HCT116 (cell line): ENCODE data around the gene GPX2. TPM values are rescaled to one million over a fixed set of nuclear protein-coding genes. Genes with fewer than 3 reads are reported as not detected.

ENCODE experiments used
- ATAC-seq: fragments of 200-7000 bp; cut with Tn5 transposase; 2 replicates; pipeline ENCODE4 v1.9.1; 2020; ENCODE audit warnings: mild to moderate bottlenecking, moderate library complexity
- BruUV-seq: library from RNA; stranded (reverse); fragments of 400-500 nt; replicated peaks from 2 replicates; lab custom pipeline; 2021; lab: Mats Ljungman, UMichigan
- CTCF ChIA-PET: fragments of 300-600 bp; sonication (Branson Sonifier 250); formaldehyde crosslinking; loops from one replicate; lab custom pipeline; 2021; ENCODE audit warnings: antibody characterized with exemption; lab: Charles Lee
- POLR2A ChIA-PET: fragments of 300-600, 350-600 bp; sonication (Branson Sonifier 250); formaldehyde crosslinking; loops from one replicate; lab custom pipeline; 2021; ENCODE audit warnings: antibody characterized with exemption; lab: Charles Lee
- RAD21 ChIA-PET, 2 experiments: fragments of 300-600 bp; sonication (Branson Sonifier 250); formaldehyde crosslinking; loops; one replicate each; lab custom pipeline; 2023; ENCODE audit warnings: low total read pairs in 2 of 2; ENCODE audit not compliant: uncharacterized antibody in 2 of 2, unreplicated experiment in 2 of 2, low non-redundant PET in 1 of 2; lab: Charles Lee
- DNase-seq: peaks from one replicate; pipeline ENCODE4 v3.0.0-alpha.2; 2010; ENCODE audit warnings: low read depth, low spot score
- H2AFZ ChIP-seq: fragments of 200-600 bp; shearing (Covaris generic), sonication (generic); 2 replicates; pipeline ENCODE4 v1.6.1; 2017; ENCODE audit warnings: low read depth, mixed run types, mixed read lengths, antibody characterized with exemption, low read length; ENCODE audit not compliant: poor library complexity, severe bottlenecking
- H3K27ac ChIP-seq: 2 replicates; pipeline ENCODE4 v1.5.1; 2012; ENCODE audit warnings: low read depth, low read length
- H3K27me3 ChIP-seq: fragments of 200-600 bp; sonication (generic); 2 replicates; pipeline ENCODE4 v1.6.1; 2016; ENCODE audit warnings: mixed run types, low read length, mixed read lengths; ENCODE audit not compliant: insufficient read depth
- H3K36me3 ChIP-seq, 2 experiments: fragments of 200-500 bp in 1 of 2; fragments of 200-600 bp in 1 of 2; sonication (Bioruptor generic) in 1 of 2; sonication (generic) in 1 of 2; 2 replicates each; pipeline versions ENCODE4 v1.5.1 to v1.6.1; 2014 to 2016; ENCODE audit warnings: low read length in 2 of 2, inconsistent platforms in 1 of 2, mixed read lengths in 1 of 2, mixed run types in 1 of 2; ENCODE audit not compliant: insufficient read depth in 2 of 2, control insufficient read depth in 1 of 2
- H3K4me1 ChIP-seq, 2 experiments: fragments of 200-600 bp in 1 of 2; sonication (generic) in 1 of 2; 2 replicates each; pipeline versions ENCODE4 v1.5.1 to v1.6.1; 2012 to 2017; ENCODE audit warnings: low read length in 2 of 2, inconsistent platforms in 1 of 2, mild to moderate bottlenecking in 1 of 2, mixed read lengths in 1 of 2, mixed run types in 1 of 2, moderate library complexity in 1 of 2; ENCODE audit not compliant: insufficient read depth in 2 of 2, control insufficient read depth in 1 of 2
- H3K4me2 ChIP-seq: fragments of 200-600 bp; sonication (generic); 2 replicates; pipeline ENCODE4 v1.6.1; 2017; ENCODE audit warnings: mixed run types, low read length, mixed read lengths
- H3K4me3 ChIP-seq, 2 experiments: fragments of 200-600 bp in 1 of 2; sonication (generic) in 1 of 2; replicated peaks in 1 of 2; 2 replicates each; pipeline ENCODE4 v1.5.1; 2011 to 2016; ENCODE audit warnings: low read length in 2 of 2, control low read depth in 1 of 2, low read depth in 1 of 2, mild to moderate bottlenecking in 1 of 2, mixed read lengths in 1 of 2, mixed run types in 1 of 2
- H3K79me2 ChIP-seq: fragments of 200-600 bp; sonication (generic); 2 replicates; pipeline ENCODE4 v1.6.1; 2017; ENCODE audit warnings: mild to moderate bottlenecking, mixed run types, low read length, moderate library complexity, mixed read lengths; ENCODE audit not compliant: insufficient read depth
- H3K9ac ChIP-seq: fragments of 200-600 bp; sonication (generic); 2 replicates; pipeline ENCODE4 v1.6.1; 2016; ENCODE audit warnings: low read length, mixed read lengths
- H3K9me2 ChIP-seq: fragments of 200-600 bp; sonication (generic), shearing (Covaris generic); 2 replicates; pipeline ENCODE4 v1.6.1; 2017; ENCODE audit warnings: mixed run types, mild to moderate bottlenecking, moderate library complexity; ENCODE audit not compliant: insufficient read depth
- H3K9me3 ChIP-seq, 2 experiments: fragments of 200-500 bp in 1 of 2; fragments of 200-600 bp in 1 of 2; sonication (Bioruptor generic) in 1 of 2; sonication (generic) in 1 of 2; 2 replicates each; pipeline ENCODE4 v1.6.1; 2014 to 2017; ENCODE audit warnings: low read length in 2 of 2, mixed read lengths in 2 of 2, inconsistent platforms in 1 of 2, low read depth in 1 of 2, mild to moderate bottlenecking in 1 of 2, mixed run types in 1 of 2, moderate library complexity in 1 of 2; ENCODE audit not compliant: control insufficient read depth in 1 of 2, insufficient read depth in 1 of 2
- H4K20me1 ChIP-seq: fragments of 200-600 bp; sonication (generic), shearing (Covaris generic); 2 replicates; pipeline ENCODE4 v1.6.1; 2017; ENCODE audit warnings: mixed run types, mild to moderate bottlenecking, moderate library complexity; ENCODE audit not compliant: insufficient read depth
- CBX3 ChIP-seq: IDR thresholded peaks from 2 replicates; pipeline ENCODE4 v1.6.1; 2012; ENCODE audit warnings: low read depth
- CEBPB ChIP-seq: IDR thresholded peaks from 2 replicates; pipeline ENCODE4 v1.6.1; 2012; ENCODE audit warnings: low read depth
- EGR1 ChIP-seq: IDR thresholded peaks from 2 replicates; pipeline ENCODE4 v1.6.1; 2012; ENCODE audit warnings: low read depth
- ELF1 ChIP-seq: IDR thresholded peaks from 2 replicates; pipeline ENCODE4 v1.6.1; 2012; ENCODE audit warnings: low read depth, borderline replicate concordance
- EZH2 ChIP-seq: fragments of 200-600 bp; sonication (generic); IDR thresholded peaks from 2 replicates; pipeline ENCODE4 v1.6.1; 2017; ENCODE audit warnings: antibody characterized with exemption, mixed run types
- EZH2phosphoT487 ChIP-seq: fragments of 200-600 bp; IDR thresholded peaks from 2 replicates; pipeline ENCODE4 v1.6.1; 2018; ENCODE audit warnings: antibody characterized with exemption, borderline replicate concordance
- FOSL1 ChIP-seq: IDR thresholded peaks from 2 replicates; pipeline ENCODE4 v1.6.1; 2012; ENCODE audit warnings: low read depth
- JUND ChIP-seq: IDR thresholded peaks from 2 replicates; pipeline ENCODE4 v1.6.1; 2012
- POLR2A ChIP-seq: IDR thresholded peaks from 2 replicates; pipeline ENCODE4 v1.7.0; 2011; ENCODE audit warnings: borderline replicate concordance; ENCODE audit not compliant: insufficient read depth, insufficient read length; ENCODE audit errors: extremely low read depth
- POLR2AphosphoS5 ChIP-seq: IDR thresholded peaks from 2 replicates; pipeline ENCODE4 v1.6.1; 2011; ENCODE audit warnings: mild to moderate bottlenecking, low read depth, low read length, moderate library complexity
- RAD21 ChIP-seq: IDR thresholded peaks from 2 replicates; pipeline ENCODE4 v1.6.1; 2012; ENCODE audit warnings: low read depth, mild to moderate bottlenecking
- SIN3A ChIP-seq: IDR thresholded peaks from 2 replicates; pipeline ENCODE4 v1.6.1; 2012; ENCODE audit warnings: low read depth
- SP1 ChIP-seq: IDR thresholded peaks from 2 replicates; pipeline ENCODE4 v1.6.1; 2012; ENCODE audit warnings: low read depth
- SRF ChIP-seq: IDR thresholded peaks from 2 replicates; pipeline ENCODE4 v1.6.1; 2012; ENCODE audit warnings: low read depth
- TCF7L2 ChIP-seq: IDR thresholded peaks from 2 replicates; pipeline ENCODE4 v1.7.0; 2011; ENCODE audit warnings: borderline replicate concordance, inconsistent platforms; ENCODE audit not compliant: insufficient read depth, insufficient read length; ENCODE audit errors: extremely low read depth
- YY1 ChIP-seq: IDR thresholded peaks from 2 replicates; pipeline ENCODE4 v1.6.1; 2011; ENCODE audit warnings: low read length, low read depth, moderate library complexity, mild to moderate bottlenecking; ENCODE audit not compliant: insufficient replicate concordance; ENCODE audit errors: extremely low read depth
- ZFX ChIP-seq: fragments of 450-650 bp; IDR thresholded peaks from 2 replicates; pipeline ENCODE4 v1.6.1; 2017
- ZNF274 ChIP-seq: fragments of 200-500 bp; sonication (Bioruptor generic); IDR thresholded peaks from 2 replicates; pipeline ENCODE4 v1.6.1; 2014; ENCODE audit warnings: mild to moderate bottlenecking, low read depth, low read length, inconsistent platforms
- intact Hi-C: fragments of 100-400 bp; cut with micrococcal nuclease; formaldehyde crosslinking; loops from 2 replicates; pipeline ENCODE4 v1.10.0; 2022
- total RNA-seq: library from RNA; stranded (reverse); gene quantifications from one replicate; pipeline ENCODE4 v1.2.1, GENCODE V29; 2021; ENCODE audit not compliant: unreplicated experiment
- TF ChIP-seq, protein P1 (sequence below): IDR thresholded peaks from 2 replicates; pipeline ENCODE4 v1.6.1; 2012
- TF ChIP-seq, protein P2 (sequence below): IDR thresholded peaks from 2 replicates; pipeline ENCODE4 v1.6.1; 2012; ENCODE audit warnings: low read depth
- TF ChIP-seq, protein P3 (sequence below): IDR thresholded peaks from 2 replicates; pipeline ENCODE4 v1.6.1; 2011; ENCODE audit warnings: mild to moderate bottlenecking, low read length, moderate library complexity; ENCODE audit not compliant: insufficient replicate concordance; ENCODE audit errors: extremely low read depth
- TF ChIP-seq, protein P4 (sequence below): IDR thresholded peaks from 2 replicates; pipeline ENCODE4 v1.6.1; 2012

Gene GPX2
- total RNA-seq, 1 experiment from 2014 or later = 0.61 TPM

DNA sequence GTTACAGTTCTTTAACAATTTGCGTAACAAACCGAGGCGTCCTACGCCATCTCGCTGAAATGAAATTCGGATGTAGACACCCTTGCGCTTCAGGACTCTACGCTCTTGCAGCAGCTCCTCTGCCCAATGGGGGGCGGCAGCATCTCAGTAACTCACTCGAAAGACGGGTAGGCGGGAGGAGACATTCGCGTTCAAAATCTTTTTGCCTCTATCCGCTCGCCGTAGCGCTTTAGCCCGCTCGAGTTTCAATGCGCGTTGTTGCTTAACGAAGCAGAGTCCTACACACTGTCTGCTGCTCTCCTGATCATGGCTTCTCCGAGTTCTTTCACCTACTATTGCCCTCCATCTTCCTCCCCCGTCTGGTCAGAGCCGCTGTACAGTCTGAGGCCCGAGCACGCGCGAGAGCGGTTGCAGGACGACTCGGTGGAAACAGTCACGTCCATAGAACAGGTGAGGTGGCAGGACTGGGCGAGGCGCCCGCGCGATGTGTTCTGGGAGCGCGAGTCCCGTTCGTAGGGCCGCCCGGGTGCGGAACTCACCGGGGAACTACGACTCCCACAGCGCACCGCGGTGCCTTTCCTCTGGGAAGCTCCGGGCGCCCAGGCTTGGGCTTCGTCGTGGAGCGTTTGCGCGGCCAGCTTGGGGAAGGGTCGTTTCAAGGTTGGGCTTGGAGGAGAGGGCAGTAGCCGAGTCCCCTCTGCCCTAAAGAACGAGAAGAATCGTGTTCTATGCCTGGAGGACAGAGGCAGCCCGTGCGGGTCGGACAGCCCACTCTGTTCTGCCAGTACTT lies 44.3 kb upstream of the GPX2 start, which contains the start of gene FNTB:
TSS of gene FNTB (plus strand) at position 248 of the 790 bp plus-strand sequence. CDS start at position 307, 59 bp downstream.
- Histone ChIP-seq H4K20me1 (no peaks in the 10 kb centered on the region), H3K9me2 (no peaks in the 10 kb centered on the region), H3K79me2 (peaks cover 38% of the 10 kb centered on the region), H3K36me3 (no peaks in the 10 kb centered on the region), H3K9ac (peak within 1 kb of the TSS; percentile 82), H3K4me3 (peak within 1 kb of the TSS; percentile 75 to 91), H3K9me3 (no peaks in the 10 kb centered on the region), H3K4me1 (peaks cover 8 to 18% of the 10 kb centered on the region in 2 experiments), H3K4me2 (peak within 1 kb of the TSS; percentile 81), H2AFZ (peak within 1 kb of the TSS; percentile 28), H3K27me3 (no peaks in the 10 kb centered on the region), H3K27ac (peak within 1 kb of the TSS; percentile 87)
- ChIA-PET POLR2A (interaction anchor here (0.6 to 1.5 kb wide), 4 partner anchors 9 to 20 kb away, joined by 3 read pairs; no protein-coding TSS in a partner anchor), CTCF (interaction anchor here (0.9 to 2.2 kb wide), 9 partner anchors 8 to 186 kb away, joined by 3 to 24 read pairs (median 6); partner anchors contain the start of gene MAX), RAD21 (interaction anchor here in 1 of 2 experiments (0.7 to 1.5 kb wide), 3 partner anchors 33 to 116 kb away, joined by 3 to 4 read pairs (median 4); partner anchors contain the start of gene MAX)
- intact Hi-C loops = no loop called here
- TSS peak; percentile 93 for BruUV-seq
- DNase-seq = peak; percentile 92
- peak; percentile 97 for ATAC-seq
- TF ChIP-seq EZH2 (no peak), JUND (no peak), TCF7L2 (peak; percentile 23), ZNF274 (no peak), SIN3A (peak; percentile 91), SP1 (peak; percentile 65), RAD21 (peak; percentile 90), POLR2AphosphoS5 (peak; percentile 78), EZH2phosphoT487 (no peak), CEBPB (peak; percentile 59; the same call in 1 of the 2 replicates), FOSL1 (no peak), ZFX (no peak), POLR2A (peak; percentile 92), YY1 (peak; percentile 42), CBX3 (peak; percentile 95), ELF1 (peak; percentile 58), SRF (no peak), EGR1 (peak; percentile 27; the same call in 1 of the 2 replicates)
- TF ChIP-seq, protein P1, sequence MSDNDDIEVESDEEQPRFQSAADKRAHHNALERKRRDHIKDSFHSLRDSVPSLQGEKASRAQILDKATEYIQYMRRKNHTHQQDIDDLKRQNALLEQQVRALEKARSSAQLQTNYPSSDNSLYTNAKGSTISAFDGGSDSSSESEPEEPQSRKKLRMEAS = peak; percentile 91
- TF ChIP-seq, protein P2, sequence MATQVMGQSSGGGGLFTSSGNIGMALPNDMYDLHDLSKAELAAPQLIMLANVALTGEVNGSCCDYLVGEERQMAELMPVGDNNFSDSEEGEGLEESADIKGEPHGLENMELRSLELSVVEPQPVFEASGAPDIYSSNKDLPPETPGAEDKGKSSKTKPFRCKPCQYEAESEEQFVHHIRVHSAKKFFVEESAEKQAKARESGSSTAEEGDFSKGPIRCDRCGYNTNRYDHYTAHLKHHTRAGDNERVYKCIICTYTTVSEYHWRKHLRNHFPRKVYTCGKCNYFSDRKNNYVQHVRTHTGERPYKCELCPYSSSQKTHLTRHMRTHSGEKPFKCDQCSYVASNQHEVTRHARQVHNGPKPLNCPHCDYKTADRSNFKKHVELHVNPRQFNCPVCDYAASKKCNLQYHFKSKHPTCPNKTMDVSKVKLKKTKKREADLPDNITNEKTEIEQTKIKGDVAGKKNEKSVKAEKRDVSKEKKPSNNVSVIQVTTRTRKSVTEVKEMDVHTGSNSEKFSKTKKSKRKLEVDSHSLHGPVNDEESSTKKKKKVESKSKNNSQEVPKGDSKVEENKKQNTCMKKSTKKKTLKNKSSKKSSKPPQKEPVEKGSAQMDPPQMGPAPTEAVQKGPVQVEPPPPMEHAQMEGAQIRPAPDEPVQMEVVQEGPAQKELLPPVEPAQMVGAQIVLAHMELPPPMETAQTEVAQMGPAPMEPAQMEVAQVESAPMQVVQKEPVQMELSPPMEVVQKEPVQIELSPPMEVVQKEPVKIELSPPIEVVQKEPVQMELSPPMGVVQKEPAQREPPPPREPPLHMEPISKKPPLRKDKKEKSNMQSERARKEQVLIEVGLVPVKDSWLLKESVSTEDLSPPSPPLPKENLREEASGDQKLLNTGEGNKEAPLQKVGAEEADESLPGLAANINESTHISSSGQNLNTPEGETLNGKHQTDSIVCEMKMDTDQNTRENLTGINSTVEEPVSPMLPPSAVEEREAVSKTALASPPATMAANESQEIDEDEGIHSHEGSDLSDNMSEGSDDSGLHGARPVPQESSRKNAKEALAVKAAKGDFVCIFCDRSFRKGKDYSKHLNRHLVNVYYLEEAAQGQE = no peak
- TF ChIP-seq, protein P3, sequence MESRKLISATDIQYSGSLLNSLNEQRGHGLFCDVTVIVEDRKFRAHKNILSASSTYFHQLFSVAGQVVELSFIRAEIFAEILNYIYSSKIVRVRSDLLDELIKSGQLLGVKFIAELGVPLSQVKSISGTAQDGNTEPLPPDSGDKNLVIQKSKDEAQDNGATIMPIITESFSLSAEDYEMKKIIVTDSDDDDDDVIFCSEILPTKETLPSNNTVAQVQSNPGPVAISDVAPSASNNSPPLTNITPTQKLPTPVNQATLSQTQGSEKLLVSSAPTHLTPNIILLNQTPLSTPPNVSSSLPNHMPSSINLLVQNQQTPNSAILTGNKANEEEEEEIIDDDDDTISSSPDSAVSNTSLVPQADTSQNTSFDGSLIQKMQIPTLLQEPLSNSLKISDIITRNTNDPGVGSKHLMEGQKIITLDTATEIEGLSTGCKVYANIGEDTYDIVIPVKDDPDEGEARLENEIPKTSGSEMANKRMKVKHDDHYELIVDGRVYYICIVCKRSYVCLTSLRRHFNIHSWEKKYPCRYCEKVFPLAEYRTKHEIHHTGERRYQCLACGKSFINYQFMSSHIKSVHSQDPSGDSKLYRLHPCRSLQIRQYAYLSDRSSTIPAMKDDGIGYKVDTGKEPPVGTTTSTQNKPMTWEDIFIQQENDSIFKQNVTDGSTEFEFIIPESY = peak; percentile 78
- TF ChIP-seq, protein P4, sequence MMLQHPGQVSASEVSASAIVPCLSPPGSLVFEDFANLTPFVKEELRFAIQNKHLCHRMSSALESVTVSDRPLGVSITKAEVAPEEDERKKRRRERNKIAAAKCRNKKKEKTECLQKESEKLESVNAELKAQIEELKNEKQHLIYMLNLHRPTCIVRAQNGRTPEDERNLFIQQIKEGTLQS = no peak
